GM12878 (cell line): ENCODE results near the gene CTXN1.

ENCODE experiments used
- BACH1 ChIP-seq: fragments of 450-650 bp; IDR thresholded peaks from 2 replicates; pipeline ENCODE4 v1.6.1; 2017; ENCODE audit warnings: mild to moderate bottlenecking, borderline replicate concordance
- CTCF ChIP-seq, 3 experiments: IDR thresholded peaks in 2 of 3; conservative IDR thresholded peaks in 1 of 3; 2 replicates each; pipeline ENCODE4 v1.5.1; 2011; ENCODE audit warnings: low read depth in 3 of 3, low read length in 3 of 3, mild to moderate bottlenecking in 3 of 3, control low read depth in 2 of 3, moderate library complexity in 2 of 3, inconsistent platforms in 1 of 3, mixed read lengths in 1 of 3; ENCODE audit not compliant: control insufficient read depth in 2 of 3, insufficient read depth in 1 of 3; ENCODE audit errors: extremely low read depth in 1 of 3
- GABPA ChIP-seq: IDR thresholded peaks from 2 replicates; pipeline ENCODE4 v1.6.1; 2014; ENCODE audit warnings: antibody characterized with exemption, low read depth, mild to moderate bottlenecking, inconsistent platforms
- MEF2A ChIP-seq: IDR thresholded peaks from 2 replicates; pipeline ENCODE4 v1.6.1; 2011; ENCODE audit warnings: low read depth, mild to moderate bottlenecking, low read length, moderate library complexity; ENCODE audit not compliant: insufficient read depth
- NFIC ChIP-seq: IDR thresholded peaks from 2 replicates; pipeline ENCODE4 v1.6.1; 2012; ENCODE audit warnings: low read depth, mild to moderate bottlenecking, inconsistent platforms, low read length, moderate library complexity
- POLR2A ChIP-seq: IDR thresholded peaks from 2 replicates; pipeline ENCODE4 v1.6.1; 2011; ENCODE audit warnings: low read depth, mild to moderate bottlenecking, low read length
- REST ChIP-seq: IDR thresholded peaks from 2 replicates; pipeline ENCODE4 v1.6.1; 2012; ENCODE audit warnings: mild to moderate bottlenecking, low read depth, low read length
- ZNF274 ChIP-seq: IDR thresholded peaks from one replicate; pipeline ENCODE4 v1.8.0; 2011; ENCODE audit not compliant: insufficient read length, insufficient read depth

- no peak for TF ChIP-seq POLR2A
- no peak for TF ChIP-seq CTCF (IDR thresholded peaks at IDR 0.05 in 2 of 3, conservative IDR thresholded peaks at IDR 0.05 in 1 of 3; ENCODE audit: control insufficient read depth in 2 of 3, extremely low read depth in 1 of 3, insufficient read depth in 1 of 3, low read depth in 3 of 3, low read length in 3 of 3)
- no peak for TF ChIP-seq BACH1
- TF ChIP-seq GABPA: no peak
- no peak for TF ChIP-seq REST
- no peak for TF ChIP-seq NFIC
- no peak for TF ChIP-seq MEF2A
- TF ChIP-seq ZNF274: no peak
These were observed 48.6 kb downstream of the CTXN1 start for GRCh38 chr19:7877249-7877836.
